ENCODE data around the gene COX8C. TPM values are rescaled to one million over a fixed set of nuclear protein-coding genes. Genes with fewer than 3 reads are reported as not detected.
"Not testable (repeated sequence)": the region's sequence is repeated elsewhere in the genome, so short reads cannot be mapped to it uniquely, and the experiment has no call there.

Gene COX8C
- total RNA-seq, 2 experiments from 2014 or later: not detected

DNA sequence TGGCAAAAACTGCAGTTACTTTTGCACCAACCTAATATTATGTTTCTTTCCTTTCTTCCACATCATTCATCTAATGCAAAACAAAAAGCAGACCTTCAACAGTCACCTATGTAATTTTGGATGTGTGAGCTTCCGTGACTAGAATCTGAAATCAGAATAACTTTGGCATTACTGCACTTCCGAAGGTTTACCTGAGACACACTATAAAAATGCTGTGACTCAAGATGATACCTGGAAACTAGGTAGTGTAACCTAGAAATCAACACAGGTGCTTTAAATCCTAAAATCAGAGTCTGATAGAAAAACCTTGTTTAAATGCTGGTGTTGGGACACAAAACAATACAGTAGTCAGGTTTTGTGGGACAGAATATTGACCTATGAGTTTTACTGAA, 16.4 kb upstream of the COX8C start:
- no peaks in the 10 kb centered on the region for H3K27me3 Mint-ChIP-seq
- DNase-seq (no peak), ATAC-seq (ENCODE audit: low read depth) (no peak)
- POLR2A ChIA-PET: interaction anchor here (1.5 kb wide), 1 partner anchor 100 kb away, joined by 3 read pairs; no protein-coding TSS in a partner anchor
- peak overlapping the region; percentile 89 for H3K4me3 Mint-ChIP-seq
- H3K4me1 Mint-ChIP-seq: peaks cover 29% of the 10 kb centered on the region
- peaks cover 4% of the 10 kb centered on the region for H3K36me3 Mint-ChIP-seq
- peaks cover 2% of the 10 kb centered on the region for H3K9me3 Mint-ChIP-seq
- no peak overlapping the region for H3K27ac Mint-ChIP-seq

GRCh38 chr14:93331002-93331727, 15.8 kb upstream of the COX8C start:
- H3K9me3 Mint-ChIP-seq: peaks cover 2% of the 10 kb centered on the region
- H3K27me3 Mint-ChIP-seq: no peaks in the 10 kb centered on the region
- H3K27ac Mint-ChIP-seq: no peak overlapping the region
- POLR2A ChIA-PET: interaction anchor here (0.6 to 1.5 kb wide), 2 partner anchors 101 to 113 kb away, joined by 3 read pairs; no protein-coding TSS in a partner anchor
- peaks cover 29% of the 10 kb centered on the region for H3K4me1 Mint-ChIP-seq
- no peak for ATAC-seq (ENCODE audit: low read depth)
- peak overlapping the region; percentile 89 for H3K4me3 Mint-ChIP-seq
- peaks cover 7% of the 10 kb centered on the region for H3K36me3 Mint-ChIP-seq
- no peak for DNase-seq

DNA sequence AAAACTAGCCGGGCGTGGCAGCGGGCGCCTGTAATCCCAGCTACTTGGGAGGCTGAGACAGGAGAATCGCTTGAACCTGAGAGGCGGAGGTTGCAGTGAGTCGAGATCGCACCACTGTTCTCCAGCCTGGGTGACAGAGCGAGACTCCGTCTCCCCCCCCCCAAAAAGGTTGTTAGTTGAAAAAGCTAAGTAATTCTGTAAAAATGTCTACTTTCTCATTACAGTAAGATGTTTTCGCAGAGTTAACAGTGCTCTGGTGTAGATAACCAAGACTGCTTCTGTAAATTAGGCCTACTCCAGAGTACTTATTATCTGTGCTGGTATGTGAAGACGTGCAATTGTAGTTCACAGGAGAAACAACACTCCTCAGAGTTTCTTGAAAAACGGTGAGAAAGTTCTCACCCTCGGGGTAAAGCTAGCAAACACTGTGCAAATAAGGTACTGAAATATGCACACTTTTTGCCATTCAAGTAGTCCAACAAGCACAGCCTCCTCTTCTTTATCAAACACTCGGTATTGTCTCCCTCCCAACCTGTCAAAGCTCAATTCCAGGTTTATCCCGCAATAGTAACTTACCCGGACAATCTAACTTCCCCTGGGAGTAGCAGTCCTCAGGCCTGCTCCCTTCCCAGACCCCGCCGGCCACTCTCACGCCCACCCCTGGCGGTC, 15.1 kb upstream of the COX8C start:
- POLR2A ChIA-PET: interaction anchor here (0.6 to 1.5 kb wide), 2 partner anchors 101 to 113 kb away, joined by 3 read pairs; no protein-coding TSS in a partner anchor
- no peak for ATAC-seq (ENCODE audit: low read depth)
- H3K4me1 Mint-ChIP-seq: peaks cover 29% of the 10 kb centered on the region
- peak overlapping the region; percentile 89 for H3K4me3 Mint-ChIP-seq
- H3K9me3 Mint-ChIP-seq: peaks cover 2% of the 10 kb centered on the region
- H3K36me3 Mint-ChIP-seq: peaks cover 7% of the 10 kb centered on the region
- peak overlapping the region; percentile 81 for H3K27ac Mint-ChIP-seq
- H3K27me3 Mint-ChIP-seq: no peaks in the 10 kb centered on the region
- no peak for DNase-seq

- POLR2A ChIA-PET: no interaction called here
- Mint-ChIP-seq H3K27me3 (no peaks in the 10 kb centered on the region), H3K27ac (peak overlapping the region; percentile 94), H3K4me1 (peaks cover 29% of the 10 kb centered on the region), H3K36me3 (peaks cover 7% of the 10 kb centered on the region), H3K4me3 (peak overlapping the region; percentile 89), H3K9me3 (peaks cover 2% of the 10 kb centered on the region)
- DNase-seq (no peak), ATAC-seq (ENCODE audit: low read depth) (peak; percentile 55)
Observed at GRCh38 chr14:93332397-93332852, 14.6 kb upstream of the COX8C start.

- peaks cover 29% of the 10 kb centered on the region for H3K4me1 Mint-ChIP-seq
- no peaks in the 10 kb centered on the region for H3K27me3 Mint-ChIP-seq
- POLR2A ChIA-PET: no interaction called here
- peaks cover 2% of the 10 kb centered on the region for H3K9me3 Mint-ChIP-seq
- DNase-seq: peak; percentile 96
- peak; percentile 96 for ATAC-seq (ENCODE audit: low read depth)
- peak within 1 kb of the TSS; percentile 89 for H3K4me3 Mint-ChIP-seq
- H3K36me3 Mint-ChIP-seq: peaks cover 5% of the 10 kb centered on the region
- H3K27ac Mint-ChIP-seq: peak within 1 kb of the TSS; percentile 94
Observed at GRCh38 chr14:93332853-93333630, 13.9 kb upstream of the COX8C start, which contains the start of gene BTBD7. BTBD7 (minus strand) TSS chr14:93333036; CDS start chr14:93296051, 36,985 bp downstream.

DNA sequence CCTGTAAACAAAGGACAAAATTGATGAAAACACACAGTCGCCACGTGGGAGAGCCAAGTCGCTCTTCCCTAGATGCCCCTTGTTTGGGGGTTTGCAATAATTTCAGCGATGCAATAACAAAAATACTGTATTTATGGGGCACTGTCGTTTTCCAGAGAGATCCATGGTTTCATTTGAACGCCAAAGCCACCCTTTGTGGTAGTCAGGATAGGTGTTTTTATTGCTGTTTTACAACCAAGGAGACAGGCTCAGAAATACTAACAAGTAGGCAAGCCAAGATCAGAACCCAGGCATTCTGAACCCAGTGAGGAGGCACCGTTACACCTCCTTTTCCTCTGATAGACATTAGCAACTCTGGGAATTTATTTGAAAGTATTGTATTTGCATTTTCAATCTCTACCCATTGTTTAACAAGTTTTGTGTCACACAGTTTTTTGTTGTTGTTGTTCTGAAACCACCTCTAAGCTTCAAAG, 13.3 kb upstream of the COX8C start:
- H3K9me3 Mint-ChIP-seq: peaks cover 2% of the 10 kb centered on the region
- H3K36me3 Mint-ChIP-seq: peaks cover 5% of the 10 kb centered on the region
- peak overlapping the region; percentile 89 for H3K4me3 Mint-ChIP-seq
- peak overlapping the region; percentile 94 for H3K27ac Mint-ChIP-seq
- DNase-seq: no peak
- no peaks in the 10 kb centered on the region for H3K27me3 Mint-ChIP-seq
- peaks cover 29% of the 10 kb centered on the region for H3K4me1 Mint-ChIP-seq
- no peak for ATAC-seq (ENCODE audit: low read depth)
- POLR2A ChIA-PET: no interaction called here

- no peak for DNase-seq
- POLR2A ChIA-PET: no interaction called here
Observed at GRCh38 chr14:93337143-93337753, 9.7 kb upstream of the COX8C start.

DNA sequence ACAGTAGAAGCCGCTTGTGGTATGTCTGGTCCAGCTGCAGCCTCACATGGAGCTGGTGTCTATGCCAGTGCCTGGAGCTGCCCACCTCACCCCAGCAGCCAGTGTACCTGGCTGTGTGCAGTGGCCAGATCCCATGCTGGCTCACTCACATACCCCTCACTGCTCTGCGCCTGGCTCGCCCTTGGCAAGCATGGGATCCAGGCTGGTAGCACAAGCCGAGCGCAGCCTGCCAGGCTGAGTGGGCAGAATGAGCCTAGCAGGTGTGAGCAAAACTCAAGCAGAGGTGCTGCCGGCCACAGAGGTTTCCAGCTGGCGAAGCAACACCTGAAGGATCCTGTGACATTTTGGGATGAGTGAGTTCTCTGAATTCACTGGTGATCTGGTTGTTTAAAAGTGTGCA, 9.1 kb upstream of the COX8C start:
- Mint-ChIP-seq H3K4me3 (no peak overlapping the region), H3K27me3 (no peaks in the 10 kb centered on the region), H3K9me3 (peaks cover 7% of the 10 kb centered on the region), H3K36me3 (peaks cover 7% of the 10 kb centered on the region), H3K4me1 (peaks cover 6% of the 10 kb centered on the region), H3K27ac (no peak overlapping the region)
- POLR2A ChIA-PET: no interaction called here
- no peak for DNase-seq
- ATAC-seq (ENCODE audit: low read depth): no peak

More at GRCh38 chr14:93337143-93337753, 9.7 kb upstream of the COX8C start:
- peaks cover 6% of the 10 kb centered on the region for H3K4me1 Mint-ChIP-seq
- peaks cover 5% of the 10 kb centered on the region for H3K9me3 Mint-ChIP-seq
- H3K27me3 Mint-ChIP-seq: no peaks in the 10 kb centered on the region
- no peak overlapping the region for H3K4me3 Mint-ChIP-seq
- ATAC-seq (ENCODE audit: low read depth): no peak
- no peak overlapping the region for H3K27ac Mint-ChIP-seq
- peaks cover 7% of the 10 kb centered on the region for H3K36me3 Mint-ChIP-seq

DNA sequence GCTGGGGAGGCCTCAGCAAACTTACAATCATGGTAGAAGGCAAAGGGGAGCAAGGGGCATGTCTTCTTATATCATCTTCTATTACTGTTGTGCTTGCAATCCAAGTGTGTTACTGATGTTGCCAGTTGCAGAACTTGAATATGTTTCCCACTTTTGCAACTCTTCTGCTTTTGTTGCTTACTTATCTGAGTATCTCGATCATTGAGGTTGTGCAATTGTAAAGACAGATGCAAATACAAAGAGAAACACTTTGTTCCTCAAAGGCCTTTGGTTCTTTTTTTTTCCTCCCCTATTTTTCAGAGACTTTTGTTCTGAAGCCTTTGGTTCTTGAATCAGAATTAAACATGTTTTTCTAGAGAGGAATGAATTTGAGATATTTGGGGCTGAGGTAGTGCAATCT, 3.7 kb upstream of the COX8C start:
- H3K27ac Mint-ChIP-seq: no peak overlapping the region
- DNase-seq (no peak), ATAC-seq (ENCODE audit: low read depth) (no peak)
- POLR2A ChIA-PET: no interaction called here
- no peak overlapping the region for H3K4me3 Mint-ChIP-seq
- H3K27me3 Mint-ChIP-seq: peaks cover 4% of the 10 kb centered on the region
- H3K36me3 Mint-ChIP-seq: peaks cover 2% of the 10 kb centered on the region
- H3K9me3 Mint-ChIP-seq: peaks cover 6% of the 10 kb centered on the region
- H3K4me1 Mint-ChIP-seq: no peaks in the 10 kb centered on the region

- POLR2A ChIA-PET: no interaction called here
- DNase-seq (no peak), ATAC-seq (ENCODE audit: low read depth) (no peak)
- peaks cover 2% of the 10 kb centered on the region for H3K36me3 Mint-ChIP-seq
- H3K27me3 Mint-ChIP-seq: peaks cover 4% of the 10 kb centered on the region
- H3K9me3 Mint-ChIP-seq: peaks cover 6% of the 10 kb centered on the region
- no peak overlapping the region for H3K27ac Mint-ChIP-seq
- H3K4me3 Mint-ChIP-seq: no peak overlapping the region
- no peaks in the 10 kb centered on the region for H3K4me1 Mint-ChIP-seq
Observed at GRCh38 chr14:93343797-93344196, 3.2 kb upstream of the COX8C start.

DNA sequence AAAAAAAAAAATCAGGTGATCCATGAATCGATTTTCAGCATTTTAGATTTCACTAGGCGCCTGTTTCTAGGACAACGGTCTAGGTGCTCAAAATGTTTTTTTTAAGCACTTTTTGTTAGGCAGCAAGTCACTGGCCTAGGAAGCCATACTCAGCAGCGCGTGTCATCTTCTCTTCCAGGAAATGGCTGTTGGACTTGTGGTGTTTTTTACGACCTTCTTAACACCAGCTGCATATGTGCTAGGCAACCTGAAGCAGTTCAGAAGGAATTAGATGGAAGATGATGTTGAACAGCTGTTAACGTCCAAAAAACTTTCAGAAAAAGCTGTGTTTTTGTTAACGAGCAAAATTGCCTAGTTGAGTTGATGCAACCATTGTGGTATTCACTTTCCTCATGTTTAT, 868 bp downstream of the COX8C start:
- no peaks in the 10 kb centered on the region for H3K36me3 Mint-ChIP-seq
- no peak overlapping the region for H3K27ac Mint-ChIP-seq
- H3K9me3 Mint-ChIP-seq: peaks cover 1% of the 10 kb centered on the region
- no peak for DNase-seq
- POLR2A ChIA-PET: no interaction called here
- H3K4me3 Mint-ChIP-seq: no peak overlapping the region
- H3K27me3 Mint-ChIP-seq: peaks cover 12% of the 10 kb centered on the region
- no peaks in the 10 kb centered on the region for H3K4me1 Mint-ChIP-seq
- no peak for ATAC-seq (ENCODE audit: low read depth)

GRCh38 chr14:93348292-93348691, 1.3 kb downstream of the COX8C start:
- ATAC-seq (ENCODE audit: low read depth) (no peak), DNase-seq (no peak)
- POLR2A ChIA-PET: no interaction called here
- Mint-ChIP-seq H3K36me3 (no peaks in the 10 kb centered on the region), H3K27me3 (peaks cover 11% of the 10 kb centered on the region), H3K9me3 (peaks cover 1% of the 10 kb centered on the region), H3K4me1 (no peaks in the 10 kb centered on the region), H3K4me3 (no peak overlapping the region), H3K27ac (no peak overlapping the region)

GRCh38 chr14:93354873-93355272, 7.9 kb downstream of the COX8C start:
- peaks cover 12% of the 10 kb centered on the region for H3K27me3 Mint-ChIP-seq
- H3K36me3 Mint-ChIP-seq; H3K4me1 Mint-ChIP-seq; ATAC-seq (ENCODE audit: low read depth); DNase-seq; H3K9me3 Mint-ChIP-seq; H3K4me3 Mint-ChIP-seq; H3K27ac Mint-ChIP-seq: not testable (repeated sequence)
- POLR2A ChIA-PET: interaction anchor here (0.6 kb wide), 1 partner anchor 218 kb away, joined by 3 read pairs; no protein-coding TSS in a partner anchor

All from activated naive CD8-positive, alpha-beta T cell treated with anti-CD3 and anti-CD28 coated beads, Interleukin-2, amount 10 ng/mL, durations not matched to agents 7 days and 5 days (primary cell).